Hindlimb muscle (tissue), 1 donor: ENCODE data around the gene UBTD1. TPM values are rescaled to one million over a fixed set of nuclear protein-coding genes. Genes with fewer than 3 reads are reported as not detected.

Experiments used
- DNase-seq: peaks from one replicate; pipeline ENCODE4 v3.0.0-alpha.2; 2013
- polyA plus RNA-seq: library from polyadenylated mRNA; unstranded; fragments of 120-200 nt; gene quantifications from one replicate; pipeline ENCODE4 v1.2.1, GENCODE V29; 2013; ENCODE audit not compliant: insufficient read length

Gene UBTD1
- polyA plus RNA-seq, 1 donor = 17.1 TPM

- DNase-seq = no peak
These were observed 88.5 kb downstream of the UBTD1 start for GRCh38 chr10:97587183-97587582.

DNA sequence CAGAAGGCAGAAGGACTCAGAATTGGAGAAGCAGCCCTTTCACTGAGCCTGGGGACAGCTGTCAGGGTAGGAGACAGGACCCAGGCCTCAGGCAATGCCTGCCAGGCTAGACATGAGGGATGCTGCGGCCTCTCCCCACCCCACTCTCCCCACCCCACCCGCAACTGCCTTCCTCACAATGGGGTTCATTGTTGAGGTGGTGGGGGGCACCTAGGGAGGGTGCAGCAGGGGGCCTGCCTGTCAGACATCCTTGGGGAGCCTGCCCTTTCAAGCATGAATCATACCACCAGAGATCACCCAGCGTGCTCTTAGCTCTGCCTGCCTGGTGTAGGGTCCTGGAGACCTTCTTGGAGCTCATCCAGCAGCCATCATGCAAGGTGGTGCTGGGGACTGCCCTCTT is 90.8 kb downstream of the UBTD1 start, which contains the start of gene C10orf62:
Gene C10orf62 (plus strand): TSS at position 243 of the 400 bp plus-strand sequence. CDS start 177 bp downstream, outside the sequence.
- DNase-seq = no peak

DNA sequence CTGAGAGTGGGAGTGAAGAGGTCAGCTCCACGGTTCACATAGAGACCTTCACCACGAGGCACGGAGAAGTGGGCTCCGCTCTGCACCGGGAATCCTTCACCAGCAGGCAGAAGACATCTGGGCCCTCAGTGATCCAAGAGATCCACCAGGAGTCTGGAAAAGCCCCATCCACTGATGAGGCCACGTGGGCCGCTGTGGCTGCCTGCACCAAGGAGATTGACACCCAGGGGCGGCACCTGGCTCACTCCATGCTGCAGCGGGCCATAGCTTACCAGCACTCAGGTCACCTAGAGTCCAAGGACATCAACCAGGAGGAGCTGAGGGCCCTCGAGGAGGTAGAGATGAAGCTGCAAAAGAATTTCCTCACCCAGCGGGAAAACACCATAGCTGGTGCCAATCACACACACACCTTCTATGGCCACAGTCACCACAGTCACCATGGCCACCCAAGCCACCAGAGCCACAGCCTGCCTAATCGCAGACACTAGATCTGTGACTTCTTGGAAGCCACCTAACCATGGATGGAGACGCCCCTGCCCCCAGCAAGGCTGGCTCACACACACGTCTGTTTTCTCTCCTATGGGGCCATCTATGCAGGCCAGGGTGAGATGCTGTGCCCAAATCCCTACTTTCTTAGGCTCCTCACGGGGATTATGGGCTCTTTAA is 91.5 kb downstream of the UBTD1 start:
- no peak for DNase-seq

GRCh38 chr10:97590748-97591495 is 92.2 kb downstream of the UBTD1 start:
- no peak for DNase-seq

- no peak for DNase-seq
These were observed 94.7 kb downstream of the UBTD1 start for GRCh38 chr10:97593421-97593820.

DNA sequence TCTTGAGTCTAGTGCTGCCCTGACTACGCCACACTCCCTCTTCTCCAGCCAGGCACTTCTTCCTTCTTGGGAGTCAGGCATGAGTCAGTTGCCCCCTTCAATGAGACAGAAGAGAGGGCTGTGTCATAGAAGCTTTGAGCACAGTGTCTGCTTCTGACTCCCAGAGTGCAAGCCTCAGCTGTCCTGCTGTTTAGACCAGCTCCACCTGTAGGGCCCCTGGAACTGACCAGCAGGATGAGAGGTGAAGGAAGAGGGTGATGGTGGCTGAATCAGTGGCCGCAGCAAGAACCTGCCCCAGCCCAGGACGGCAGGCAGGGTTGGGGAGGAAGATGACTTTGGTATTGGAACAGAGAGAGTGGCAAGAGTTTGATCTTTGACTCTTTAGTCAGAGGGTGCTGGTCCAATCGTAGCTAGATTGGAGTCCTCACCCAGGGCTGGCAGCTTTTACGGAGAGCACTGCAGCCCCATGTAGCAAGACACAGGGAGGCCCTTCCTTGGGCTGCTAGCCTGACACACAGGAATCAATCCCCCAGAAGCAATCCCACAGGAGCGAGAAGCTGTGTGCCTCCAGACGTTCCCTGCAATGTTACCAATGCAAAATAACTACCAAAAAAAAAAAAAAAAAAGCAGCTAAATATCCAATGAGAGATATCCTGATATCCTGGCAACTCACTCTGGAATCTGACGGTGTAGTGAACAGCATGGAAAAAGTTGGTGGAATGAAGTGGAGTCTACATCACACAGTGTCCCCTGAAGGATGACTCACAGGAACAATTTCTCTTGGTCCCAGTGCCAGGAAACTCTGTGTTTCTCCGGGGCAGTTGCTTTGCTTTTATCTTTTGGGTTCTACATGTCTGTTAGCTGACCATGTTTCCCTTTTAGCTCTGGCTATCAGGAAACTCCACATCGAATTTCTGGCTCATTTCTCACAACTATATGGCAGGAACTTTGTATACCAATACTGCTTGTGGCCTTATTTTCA is 97.7 kb downstream of the UBTD1 start:
- DNase-seq = peak; percentile 73

DNA sequence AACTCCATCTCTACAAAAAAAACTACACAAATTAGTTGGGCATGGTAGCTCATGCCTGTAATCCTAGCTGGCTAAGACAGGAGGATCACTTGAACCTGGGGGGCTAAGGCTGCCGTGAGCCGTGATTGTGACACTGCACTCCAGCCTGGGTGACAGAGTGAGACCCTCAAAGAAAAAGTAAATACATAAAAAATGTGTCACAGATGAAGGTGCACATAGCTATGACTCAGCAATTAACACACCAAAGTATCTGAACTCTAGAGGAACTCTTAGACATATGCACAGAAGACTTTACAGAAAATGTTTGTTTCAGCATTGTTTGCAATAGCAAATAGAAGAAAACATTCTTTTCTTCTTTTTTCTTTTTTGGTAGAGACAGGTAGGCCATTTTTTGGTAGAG is 99.1 kb downstream of the UBTD1 start:
- DNase-seq = no peak

GRCh38 chr10:97598407-97599271 is 99.9 kb downstream of the UBTD1 start:
- DNase-seq = no peak

DNA sequence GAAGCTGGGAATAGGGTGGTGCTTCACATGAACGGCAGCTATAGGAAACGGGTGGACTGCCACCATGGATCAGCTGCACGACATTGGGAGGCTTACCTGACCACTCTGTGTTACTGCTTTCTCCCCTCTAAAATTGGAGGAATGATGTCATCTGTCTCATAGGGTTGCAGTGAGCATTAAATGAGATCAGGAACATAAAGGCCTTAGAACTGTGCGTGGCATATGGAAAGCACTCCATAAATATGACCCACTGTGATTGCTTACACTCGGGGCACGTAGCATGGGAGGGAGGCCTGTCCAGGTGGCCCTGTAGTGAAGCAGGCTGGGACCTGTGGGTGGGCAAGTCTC is 100.5 kb downstream of the UBTD1 start:
- no peak for DNase-seq

- DNase-seq = no peak
These were observed 101.9 kb downstream of the UBTD1 start for GRCh38 chr10:97600616-97601015.

DNA sequence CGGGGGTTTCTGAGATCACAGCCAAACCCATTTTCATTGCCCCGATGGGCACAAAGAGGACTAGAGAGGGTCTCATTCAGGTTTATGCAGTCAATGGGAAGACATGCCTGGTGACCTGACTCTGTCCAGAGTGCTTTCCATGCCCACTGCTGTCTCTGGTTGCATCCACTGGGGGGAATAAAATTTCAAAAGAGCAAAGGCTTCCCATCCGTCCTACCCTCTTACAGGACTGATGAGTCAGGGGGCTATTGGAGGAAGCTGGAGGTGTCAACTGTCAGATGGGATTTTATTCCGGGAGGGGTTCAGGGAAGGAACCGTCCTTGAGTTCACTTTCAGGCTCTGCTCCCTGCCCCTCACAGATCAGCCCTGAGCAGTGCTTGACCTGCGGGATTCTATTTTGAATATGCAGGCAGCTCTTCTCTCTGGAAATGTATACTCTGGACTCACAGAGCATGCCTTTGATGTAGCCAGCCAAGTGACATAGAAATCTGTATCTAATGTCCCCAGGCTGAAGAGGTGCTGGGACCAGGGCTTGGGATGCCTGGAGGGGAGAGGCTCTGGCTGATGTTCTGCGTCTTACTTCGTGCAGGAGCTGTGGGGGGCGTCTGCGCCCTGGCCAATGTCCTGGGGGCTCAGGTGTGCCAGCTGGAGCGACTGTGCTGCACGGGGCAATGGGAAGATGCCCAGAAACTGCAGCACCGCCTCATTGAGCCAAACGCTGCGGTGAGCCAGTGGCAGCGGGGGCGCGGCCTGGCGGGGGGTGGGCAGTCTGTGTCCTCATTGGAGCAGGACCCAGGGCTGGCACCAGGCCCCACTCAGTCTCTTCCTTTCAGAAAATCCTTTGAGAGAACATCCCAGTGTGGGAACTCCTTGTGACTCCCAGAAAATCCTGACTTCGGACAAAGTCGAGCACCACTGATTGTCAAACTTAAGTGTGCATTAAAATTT is 102.8 kb downstream of the UBTD1 start:
- DNase-seq = peak; percentile 20

GRCh38 chr10:97607095-97607636 is 108.4 kb downstream of the UBTD1 start:
- no peak for DNase-seq

DNA sequence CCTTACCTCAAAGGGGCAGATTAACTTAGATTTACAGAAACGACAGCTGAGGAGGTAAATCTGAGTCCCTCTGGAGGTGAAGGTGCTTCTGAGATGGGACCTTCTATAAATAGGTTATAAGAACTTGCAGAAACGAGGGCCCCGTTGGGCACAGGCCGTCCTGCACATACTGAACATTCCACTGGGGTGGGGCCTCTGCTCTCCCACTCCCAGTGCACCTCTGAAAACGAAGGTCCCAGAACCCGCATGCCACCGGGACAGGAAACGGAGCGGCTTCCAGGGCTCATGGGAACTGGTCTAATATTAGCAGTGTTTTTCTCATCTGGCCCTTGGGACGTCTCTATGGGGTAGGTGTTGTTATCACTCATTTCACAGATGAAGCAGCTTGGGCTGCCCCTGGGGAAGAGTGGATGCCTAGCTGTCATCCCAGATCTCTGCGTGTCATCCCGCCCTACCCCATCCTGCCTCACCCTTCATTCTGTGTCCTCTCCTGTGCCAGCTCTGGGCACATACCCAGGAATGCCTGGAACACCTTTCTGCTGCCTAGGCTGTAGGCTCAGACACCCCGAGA is 110.4 kb downstream of the UBTD1 start:
- DNase-seq = no peak

- DNase-seq = no peak
These were observed 112.7 kb downstream of the UBTD1 start for GRCh38 chr10:97611473-97611872.

- DNase-seq = peak; percentile 42
These were observed 113.7 kb downstream of the UBTD1 start for GRCh38 chr10:97612386-97612785.

- DNase-seq = no peak
These were observed 119.6 kb downstream of the UBTD1 start for GRCh38 chr10:97618285-97618684.

GRCh38 chr10:97618733-97619132 is 120.0 kb downstream of the UBTD1 start:
- no peak for DNase-seq
